Spleen (tissue), 11 donors: ENCODE data around the gene CADM2. TPM values are rescaled to one million over a fixed set of nuclear protein-coding genes. Genes with fewer than 3 reads are reported as not detected.

Source experiments
- DNase-seq: peaks from one replicate; pipeline ENCODE4 v3.0.0-alpha.2; 2020
- H3K27ac ChIP-seq, 8 donors: fragments of 200-600 bp; sonication (generic) in 7 of 8; 1 replicate in 4 of 8; 2 replicates in 4 of 8; pipeline versions ENCODE4 v1.5.0 to v1.8.0; 2016 to 2021; ENCODE audit warnings: inconsistent platforms in 4 of 8, mild to moderate bottlenecking in 4 of 8, moderate library complexity in 1 of 8
- H3K27me3 ChIP-seq, 7 donors: fragments of 200-600 bp; sonication (generic) in 6 of 7; replicated peaks in 1 of 7; 1 replicate in 4 of 7; 2 replicates in 3 of 7; pipeline versions ENCODE4 v1.5.0 to v1.8.0; 2016 to 2021; ENCODE audit warnings: inconsistent platforms in 3 of 7, mild to moderate bottlenecking in 1 of 7
- H3K36me3 ChIP-seq, 6 donors: fragments of 200-600 bp; sonication (generic) in 5 of 6; 1 replicate in 4 of 6; 2 replicates in 2 of 6; pipeline versions ENCODE4 v1.5.0 to v1.8.0; 2016 to 2021; ENCODE audit warnings: inconsistent platforms in 2 of 6
- H3K4me1 ChIP-seq, 6 donors: fragments of 200-600 bp; sonication (generic) in 5 of 6; 1 replicate in 3 of 6; 2 replicates in 3 of 6; pipeline versions ENCODE4 v1.5.0 to v1.8.0; 2016 to 2021; ENCODE audit warnings: inconsistent platforms in 3 of 6
- H3K4me3 ChIP-seq, 8 donors: fragments of 200-600 bp; sonication (generic) in 7 of 8; 1 replicate in 4 of 8; 2 replicates in 4 of 8; pipeline versions ENCODE4 v1.5.0 to v1.8.0; 2016 to 2021; ENCODE audit warnings: inconsistent platforms in 4 of 8, mild to moderate bottlenecking in 4 of 8, moderate library complexity in 2 of 8
- H3K9me3 ChIP-seq, 8 donors: fragments of 200-600 bp; sonication (generic) in 7 of 8; 1 replicate in 4 of 8; 2 replicates in 4 of 8; pipeline versions ENCODE4 v1.5.0 to v1.8.0; 2016 to 2021; ENCODE audit warnings: inconsistent platforms in 4 of 8
- CTCF ChIP-seq, 11 experiments: fragments of 200-600 bp in 7 of 11; fragments of 450-650 bp in 4 of 11; sonication (generic) in 4 of 11; IDR thresholded peaks in 8 of 11; conservative IDR thresholded peaks in 3 of 11; 1 replicate in 7 of 11; 2 replicates in 4 of 11; pipeline versions ENCODE4 v1.4.0 to v1.8.0; 2016 to 2021; ENCODE audit warnings: antibody characterized with exemption in 11 of 11, inconsistent platforms in 4 of 11, mild to moderate bottlenecking in 1 of 11
- POLR2A ChIP-seq, 3 donors: fragments of 450-650 bp; IDR thresholded peaks; one replicate each; pipeline ENCODE4 v1.5.1; 2017; ENCODE audit warnings: antibody characterized with exemption in 3 of 3, mild to moderate bottlenecking in 1 of 3
- POLR2AphosphoS5 ChIP-seq, 3 donors: sonication (generic); formaldehyde crosslinking; IDR thresholded peaks; one replicate each; pipeline ENCODE4 v1.5.1; 2017; ENCODE audit warnings: antibody characterized with exemption in 3 of 3
- WGBS, 5 donors: extraction: QIAGEN DNeasy Blood & Tissue Kit in 3 of 5; methylation state at CpG; one replicate each; pipeline versions ENCODE4 v1.1.5 to v1.1.7; 2013 to 2018; 5-methylcytosine and 5-hydroxymethylcytosine counted together
- intact Hi-C: fragments of 100-400 bp; cut with DNase I; formaldehyde crosslinking; loops from one replicate; pipeline ENCODE4 v1.15.0; 2023; ENCODE audit warnings: low total_unique reads
- polyA plus RNA-seq, 3 donors: library from polyadenylated mRNA; stranded (reverse); fragments of 200-250 nt; gene quantifications; one replicate each; pipeline ENCODE4 v1.2.1, GENCODE V29; 2013
- total RNA-seq, 7 donors: library from RNA; depleted of rRNA in 3 of 7; stranded (reverse); fragments of >200 nt in 3 of 7; fragmentation: NEBNext Ultra II Directional in 4 of 7; extraction: Animal tissue kit (Norgen Biotek cat#: 25700) in 4 of 7; gene quantifications; one replicate each; pipeline versions ENCODE4 v1.1.0 to v1.2.1, GENCODE V29; 2016 to 2021
- donor health status: healthy with polysubstance abuse.
- donor health status: DM: no; HTN: no; CAD: no; lungs with moderate emphysema.
- donor health status: DM: no; HTN: no; CAD: no.
- donor health status: Bipolar disorder and iron deficiency.
- donor health status: healthy.
- donor health status: DM: no; HTN: no; CAD: no.
- donor health status: DM: yes; HTN: yes; CAD: no.

CADM2 gene
- total and polyA plus RNA-seq, 10 donors = 0.03 to 4.0 (median 1.0) TPM; not detected in 1

DNA sequence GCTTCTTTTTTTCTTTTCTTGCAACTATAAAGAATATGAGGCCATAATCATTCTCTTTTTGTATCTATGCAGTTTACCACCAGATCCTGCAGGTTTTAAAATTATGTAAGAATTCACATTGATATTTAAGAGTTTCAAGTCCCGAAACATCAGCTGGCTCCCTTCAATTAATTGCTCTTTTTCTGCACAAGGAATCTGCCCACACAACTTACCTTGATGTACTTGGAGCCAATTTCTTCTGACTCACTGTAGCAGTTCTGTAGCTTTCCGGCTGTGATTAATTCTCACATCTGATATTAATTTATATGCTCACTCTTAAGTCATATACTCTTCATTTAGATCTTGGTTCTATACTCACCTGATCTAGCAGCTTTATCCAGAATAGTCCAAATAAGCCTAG is 781.8 kb downstream of the CADM2 start:
- Histone ChIP-seq H3K27me3 (no peaks in the 10 kb centered on the region), H3K9me3 (no peaks in the 10 kb centered on the region), H3K36me3 (no peaks in the 10 kb centered on the region), H3K4me1 (no peaks in the 10 kb centered on the region), H3K4me3 (no peak overlapping the region), H3K27ac (no peak overlapping the region)
- intact Hi-C loops = no loop called here
- TF ChIP-seq POLR2AphosphoS5 (IDR thresholded peaks at IDR 0.05) = no peak
- no peak for TF ChIP-seq CTCF (IDR thresholded peaks at IDR 0.05 in 8 of 11, conservative IDR thresholded peaks at IDR 0.05 in 3 of 11)
- no peak for TF ChIP-seq POLR2A (IDR thresholded peaks at IDR 0.05)
- DNase-seq = no peak
- WGBS, 5 donors = 60 to 91% (median 69%) methylated on average over 2 of the region's 2 CpGs

DNA sequence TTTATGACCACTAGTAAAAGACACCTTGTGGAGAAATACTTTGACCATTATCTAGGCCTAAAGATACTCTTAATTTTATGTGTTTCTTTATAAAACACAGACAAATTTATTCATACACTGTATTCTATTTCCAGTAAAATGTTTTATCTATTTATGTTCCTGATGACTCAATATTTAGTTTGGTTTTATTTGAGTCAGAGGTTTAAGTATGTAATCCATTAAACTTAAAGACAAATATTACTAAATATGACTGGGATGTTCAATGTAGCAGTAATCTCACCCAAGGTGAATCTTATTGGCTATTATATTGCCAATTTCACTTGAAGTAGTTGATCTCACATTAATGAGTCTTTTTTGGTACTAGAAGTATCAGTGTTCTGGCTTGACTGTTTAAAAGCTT is 799.7 kb downstream of the CADM2 start:
- Histone ChIP-seq H3K4me1 (no peaks in the 10 kb centered on the region), H3K27ac (no peak overlapping the region), H3K27me3 (no peaks in the 10 kb centered on the region), H3K36me3 (no peaks in the 10 kb centered on the region), H3K9me3 (peaks cover 0 to 9% (median 2%) of the 10 kb centered on the region in 8 donors), H3K4me3 (no peak overlapping the region)
- intact Hi-C loops = no loop called here
- TF ChIP-seq POLR2A (IDR thresholded peaks at IDR 0.05) (no peak), POLR2AphosphoS5 (IDR thresholded peaks at IDR 0.05) (no peak), CTCF (IDR thresholded peaks at IDR 0.05 in 8 of 11, conservative IDR thresholded peaks at IDR 0.05 in 3 of 11) (no peak)
- no peak for DNase-seq

DNA sequence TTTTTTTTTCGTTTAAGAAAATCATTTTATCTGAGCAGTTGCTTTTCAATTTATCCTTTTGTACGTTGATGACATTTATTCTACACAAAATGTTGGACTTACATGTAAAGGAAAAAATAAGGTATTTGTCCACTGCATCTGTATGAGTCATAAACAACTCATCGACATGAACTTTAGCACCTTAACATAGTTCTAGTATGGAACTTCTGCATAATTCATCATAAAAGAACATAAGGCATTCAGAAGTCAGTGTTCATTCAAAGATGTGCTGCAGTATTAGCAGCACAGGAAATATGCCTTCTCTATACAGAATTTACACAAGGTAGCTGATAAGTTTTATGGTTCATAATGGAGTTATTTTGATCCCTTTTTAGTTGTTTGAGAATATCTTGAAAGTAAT is 801.6 kb downstream of the CADM2 start:
- DNase-seq = no peak
- no peaks in the 10 kb centered on the region for H3K36me3 ChIP-seq
- H3K4me3 ChIP-seq = no peak overlapping the region
- intact Hi-C loops = no loop called here
- peaks cover 0 to 9% (median 2%) of the 10 kb centered on the region in 8 donors for H3K9me3 ChIP-seq
- TF ChIP-seq POLR2A (IDR thresholded peaks at IDR 0.05) = no peak
- no peak for TF ChIP-seq POLR2AphosphoS5 (IDR thresholded peaks at IDR 0.05)
- no peak for TF ChIP-seq CTCF (IDR thresholded peaks at IDR 0.05 in 8 of 11, conservative IDR thresholded peaks at IDR 0.05 in 3 of 11)
- no peaks in the 10 kb centered on the region for H3K27me3 ChIP-seq
- no peak overlapping the region for H3K27ac ChIP-seq
- WGBS, 5 donors = 72 to 84% (median 81%) methylated on average over 3 of the region's 3 CpGs
- no peaks in the 10 kb centered on the region for H3K4me1 ChIP-seq

GRCh38 chr3:85780806-85781205 is 822.0 kb downstream of the CADM2 start:
- H3K27me3 ChIP-seq = no peaks in the 10 kb centered on the region
- no peaks in the 10 kb centered on the region for H3K9me3 ChIP-seq
- H3K27ac ChIP-seq = no peak overlapping the region
- no peak for DNase-seq
- WGBS, 5 donors = 63 to 78% (median 69%) methylated on average over 4 of the region's 4 CpGs
- H3K36me3 ChIP-seq = no peaks in the 10 kb centered on the region
- intact Hi-C loops = no loop called here
- no peak overlapping the region for H3K4me3 ChIP-seq
- TF ChIP-seq CTCF (IDR thresholded peaks at IDR 0.05 in 8 of 11, conservative IDR thresholded peaks at IDR 0.05 in 3 of 11) = no peak
- TF ChIP-seq POLR2AphosphoS5 (IDR thresholded peaks at IDR 0.05) = no peak
- TF ChIP-seq POLR2A (IDR thresholded peaks at IDR 0.05) = no peak
- no peaks in the 10 kb centered on the region for H3K4me1 ChIP-seq
